ENCODE data around the gene NPAT. TPM values are rescaled to one million over a fixed set of nuclear protein-coding genes. Genes with fewer than 3 reads are reported as not detected.

The NPAT gene
- total and polyA plus RNA-seq, 9 of the 15 experiments (the other 6 are each of a cell fraction or from before 2014, with no cell fraction given) = 8.8 to 30.0 (median 22.1) TPM

DNA sequence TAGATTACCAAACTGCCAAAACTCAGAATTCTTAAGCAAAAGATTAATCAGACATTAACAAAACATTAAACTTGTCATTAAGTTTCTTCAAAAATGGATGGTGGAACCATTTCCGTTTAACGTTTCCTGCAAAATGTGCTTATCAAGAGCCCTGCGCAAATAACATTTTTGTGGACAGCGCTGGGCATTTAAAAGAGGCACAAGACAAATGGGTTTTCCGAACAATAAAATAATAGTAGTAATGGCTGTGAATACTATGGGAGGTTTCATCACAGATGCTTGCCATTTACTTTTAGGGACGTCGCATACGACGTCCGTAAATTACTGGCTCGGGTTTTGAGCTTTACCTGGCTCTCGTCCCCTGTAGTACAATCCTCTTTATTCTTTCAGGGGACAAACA lies 1.1 kb downstream of the NPAT start (continued):
- TF ChIP-seq, protein P1, sequence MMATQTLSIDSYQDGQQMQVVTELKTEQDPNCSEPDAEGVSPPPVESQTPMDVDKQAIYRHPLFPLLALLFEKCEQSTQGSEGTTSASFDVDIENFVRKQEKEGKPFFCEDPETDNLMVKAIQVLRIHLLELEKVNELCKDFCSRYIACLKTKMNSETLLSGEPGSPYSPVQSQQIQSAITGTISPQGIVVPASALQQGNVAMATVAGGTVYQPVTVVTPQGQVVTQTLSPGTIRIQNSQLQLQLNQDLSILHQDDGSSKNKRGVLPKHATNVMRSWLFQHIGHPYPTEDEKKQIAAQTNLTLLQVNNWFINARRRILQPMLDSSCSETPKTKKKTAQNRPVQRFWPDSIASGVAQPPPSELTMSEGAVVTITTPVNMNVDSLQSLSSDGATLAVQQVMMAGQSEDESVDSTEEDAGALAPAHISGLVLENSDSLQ (IDR thresholded peaks at IDR 0.05) = no peak
- TF ChIP-seq SRSF9 (IDR thresholded peaks at IDR 0.05; ENCODE audit: borderline replicate concordance, low read depth, low read length) (no peak), MEIS2 (IDR thresholded peaks at IDR 0.05; ENCODE audit: partially characterized antibody) (peak; percentile 12), ZNF24 (IDR thresholded peaks at IDR 0.05) (no peak), SAP30 (IDR thresholded peaks at IDR 0.05; ENCODE audit: borderline replicate concordance, insufficient read depth, low read depth, low read length, poor library complexity, severe bottlenecking) (no peak)

DNA sequence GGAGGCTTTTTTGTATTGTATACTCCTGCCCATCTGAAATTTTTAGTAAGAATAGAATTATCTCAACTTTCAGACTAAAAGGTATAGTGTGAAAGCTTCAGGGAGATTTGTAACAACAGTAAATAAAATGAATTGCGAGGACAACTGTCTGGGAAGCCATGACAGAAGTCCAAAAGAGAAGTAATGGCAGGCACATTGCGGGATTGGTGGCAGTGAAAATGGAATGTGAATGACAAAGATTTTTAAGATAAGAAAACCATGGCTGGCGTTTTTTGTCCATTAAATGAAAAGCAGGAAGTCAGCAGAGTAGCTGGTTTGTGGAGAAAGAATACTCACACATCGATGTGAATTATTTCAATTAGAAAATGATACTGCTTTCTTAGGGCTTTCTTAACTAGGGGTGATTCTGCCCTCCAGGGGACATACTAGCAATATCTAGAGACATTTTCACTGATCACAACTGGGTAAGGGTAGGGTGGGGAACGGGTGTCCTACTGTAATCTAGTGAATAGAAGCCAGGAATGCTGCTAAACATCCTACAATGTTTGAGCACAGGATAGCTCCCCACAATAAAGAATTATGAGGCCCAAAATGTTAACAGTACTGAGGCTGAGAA lies 1.6 kb downstream of the NPAT start:
- Histone ChIP-seq H3K4me3 (peak overlapping the region; percentile 80), H3K27ac (ENCODE audit: extremely low read depth, low read depth, low read length) (peak overlapping the region; percentile 97), H3K36me3 (ENCODE audit: control insufficient read depth, insufficient read depth, low read length) (peaks cover 43% of the 10 kb centered on the region), H3K27me3 (ENCODE audit: control insufficient read depth in 2 of 2, insufficient read depth in 2 of 2, low read length in 2 of 2) (no peaks in the 10 kb centered on the region), H3K9ac (ENCODE audit: insufficient read depth in 1 of 2, low read depth in 2 of 2, low read length in 2 of 2) (peak overlapping the region; percentile 50 to 98; a peak in 3 of 4 replicates), H4K20me1 (replicated peaks; ENCODE audit: control insufficient read depth, insufficient read depth, low read length) (peaks cover 30% of the 10 kb centered on the region), H3K79me2 (ENCODE audit: control insufficient read depth, insufficient read depth, low read length) (peaks cover 90% of the 10 kb centered on the region), H2AFZ (ENCODE audit: low read depth, low read length) (peak overlapping the region; percentile 10; the same call in 1 of the 2 replicates), H3K4me2 (ENCODE audit: insufficient read depth, low read length) (peak overlapping the region; percentile 96), H3K4me1 (replicated peaks in 1 of 2; ENCODE audit: control insufficient read depth in 2 of 2, insufficient read depth in 2 of 2, low read length in 2 of 2) (peaks cover 15 to 47% of the 10 kb centered on the region in 2 experiments), H3K9me3 (replicated peaks; ENCODE audit: control insufficient read depth, insufficient read depth, low read depth, low read length) (no peaks in the 10 kb centered on the region), H3K9me1 (ENCODE audit: control insufficient read depth, insufficient read depth, low read length) (no peaks in the 10 kb centered on the region)
- ChIA-PET POLR2A (interaction anchor here (0.6 kb wide), 1 partner anchor 27 kb away, joined by 6 read pairs; no protein-coding TSS in a partner anchor), CTCF (ENCODE audit: low intra/inter-chr PET ratio) (no interaction called here)
- under 1% methylated on average over 5 of the region's 5 CpGs for WGBS (ENCODE audit: insufficient coverage, low coverage, missing lambda C conversion rate)
- in situ Hi-C loops (cut with MboI) (no loop called here), intact Hi-C loops (cut with micrococcal nuclease) (loop anchor here (2.0 to 10.0 kb wide), 5 partner anchors 20 to 214 kb away; partner anchors contain the start of genes ACAT1 and CUL5)
- ATAC-seq (no peak), DNase-seq (ENCODE audit: extremely low read depth in 1 of 4, low spot score in 3 of 4) (peak in 2 of 4 experiments; percentile 26 to 30), FAIRE-seq (no peak)
- BruUV-seq (replicated peaks) = no TSS peak
- no peak for TF ChIP-seq ILF3 (IDR thresholded peaks at IDR 0.05; ENCODE audit: borderline replicate concordance)
- no peak for TF ChIP-seq POLR2H (tag; IDR thresholded peaks at IDR 0.05; ENCODE audit: low read depth)
- TF ChIP-seq, protein P1 (IDR thresholded peaks at IDR 0.05) = peak; percentile 29; the same call in 1 of the 2 replicates
- TF ChIP-seq ZNF263 (CRISPR knock-in tag; IDR thresholded peaks at IDR 0.05; ENCODE audit: borderline replicate concordance) = no peak
- TF ChIP-seq CBFB (CRISPR knock-in tag; IDR thresholded peaks at IDR 0.05) = no peak
- no peak for TF ChIP-seq ZC3H8 (IDR thresholded peaks at IDR 0.05)
- TF ChIP-seq MCM3 (IDR thresholded peaks at IDR 0.05) = no peak
- TF ChIP-seq, protein P2, sequence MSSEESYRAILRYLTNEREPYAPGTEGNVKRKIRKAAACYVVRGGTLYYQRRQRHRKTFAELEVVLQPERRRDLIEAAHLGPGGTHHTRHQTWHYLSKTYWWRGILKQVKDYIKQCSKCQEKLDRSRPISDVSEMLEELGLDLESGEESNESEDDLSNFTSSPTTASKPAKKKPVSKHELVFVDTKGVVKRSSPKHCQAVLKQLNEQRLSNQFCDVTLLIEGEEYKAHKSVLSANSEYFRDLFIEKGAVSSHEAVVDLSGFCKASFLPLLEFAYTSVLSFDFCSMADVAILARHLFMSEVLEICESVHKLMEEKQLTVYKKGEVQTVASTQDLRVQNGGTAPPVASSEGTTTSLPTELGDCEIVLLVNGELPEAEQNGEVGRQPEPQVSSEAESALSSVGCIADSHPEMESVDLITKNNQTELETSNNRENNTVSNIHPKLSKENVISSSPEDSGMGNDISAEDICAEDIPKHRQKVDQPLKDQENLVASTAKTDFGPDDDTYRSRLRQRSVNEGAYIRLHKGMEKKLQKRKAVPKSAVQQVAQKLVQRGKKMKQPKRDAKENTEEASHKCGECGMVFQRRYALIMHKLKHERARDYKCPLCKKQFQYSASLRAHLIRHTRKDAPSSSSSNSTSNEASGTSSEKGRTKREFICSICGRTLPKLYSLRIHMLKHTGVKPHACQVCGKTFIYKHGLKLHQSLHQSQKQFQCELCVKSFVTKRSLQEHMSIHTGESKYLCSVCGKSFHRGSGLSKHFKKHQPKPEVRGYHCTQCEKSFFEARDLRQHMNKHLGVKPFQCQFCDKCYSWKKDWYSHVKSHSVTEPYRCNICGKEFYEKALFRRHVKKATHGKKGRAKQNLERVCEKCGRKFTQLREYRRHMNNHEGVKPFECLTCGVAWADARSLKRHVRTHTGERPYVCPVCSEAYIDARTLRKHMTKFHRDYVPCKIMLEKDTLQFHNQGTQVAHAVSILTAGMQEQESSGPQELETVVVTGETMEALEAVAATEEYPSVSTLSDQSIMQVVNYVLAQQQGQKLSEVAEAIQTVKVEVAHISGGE (CRISPR knock-in tag; IDR thresholded peaks at IDR 0.05) = no peak
- no peak for TF ChIP-seq ZNF445 (CRISPR knock-in tag; IDR thresholded peaks at IDR 0.05; ENCODE audit: low read depth)
- TF ChIP-seq STAT5A (IDR thresholded peaks at IDR 0.05; ENCODE audit: borderline replicate concordance, low read length) = no peak

Data from K562 (cell line).